ENCODE measurements around the gene SLC4A4. TPM values are rescaled to one million over a fixed set of nuclear protein-coding genes. Genes with fewer than 3 reads are reported as not detected.

Gene SLC4A4
- total RNA-seq: 100 to 1,000 TPM in 1 of 2 donors, 10 to 100 TPM in 1; 99.0 to 124 TPM

DNA sequence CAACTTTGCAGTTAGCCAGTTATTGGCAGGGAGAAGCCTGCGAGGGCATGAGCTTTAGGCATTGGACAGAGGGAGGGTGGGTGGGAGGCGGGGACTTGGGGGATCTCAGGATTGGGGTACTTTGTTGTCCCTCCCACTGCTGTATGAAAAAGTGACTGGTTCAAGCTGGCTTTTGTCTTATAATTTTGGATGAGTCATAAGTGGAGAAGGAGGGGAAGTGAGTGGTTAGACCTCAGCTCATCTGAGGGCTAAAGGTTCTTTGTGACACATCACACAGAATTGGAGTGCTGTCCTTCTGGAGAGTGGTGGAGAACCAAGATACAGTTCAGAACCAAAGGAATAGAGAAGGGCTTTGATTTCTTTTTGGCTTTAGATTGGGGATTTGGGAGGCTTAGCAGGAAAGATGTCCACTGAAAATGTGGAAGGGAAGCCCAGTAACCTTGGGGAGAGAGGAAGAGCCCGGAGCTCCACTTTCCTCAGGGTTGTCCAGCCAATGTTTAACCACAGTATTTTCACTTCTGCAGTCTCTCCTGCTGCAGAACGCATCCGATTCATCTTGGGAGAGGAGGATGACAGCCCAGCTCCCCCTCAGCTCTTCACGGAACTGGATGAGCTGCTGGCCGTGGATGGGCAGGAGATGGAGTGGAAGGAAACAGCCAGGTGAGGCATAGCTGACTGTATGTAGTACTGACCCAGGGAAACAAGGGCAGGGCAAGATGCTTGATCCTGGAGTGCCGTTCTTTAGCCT is at the start of gene SLC4A4:
SLC4A4 (plus strand) TSS at position 175 of the 748 bp plus-strand sequence.
- H3K27ac ChIP-seq: no peak within 1 kb of the TSS
- no peak within 1 kb of the TSS for H3K4me3 ChIP-seq
- H3K4me1 ChIP-seq: no peaks in the 10 kb centered on the region
- no peaks in the 10 kb centered on the region for H3K27me3 ChIP-seq
- no peaks in the 10 kb centered on the region for H3K36me3 ChIP-seq
- intact Hi-C loops (cut with DNase I): no loop called here
- H3K9me3 ChIP-seq: no peaks in the 10 kb centered on the region
- DNase-seq: no peak
- H3K9ac ChIP-seq (ENCODE audit: low read depth in 2 of 2, low read length in 2 of 2): no peak within 1 kb of the TSS
- TF ChIP-seq, protein P1, sequence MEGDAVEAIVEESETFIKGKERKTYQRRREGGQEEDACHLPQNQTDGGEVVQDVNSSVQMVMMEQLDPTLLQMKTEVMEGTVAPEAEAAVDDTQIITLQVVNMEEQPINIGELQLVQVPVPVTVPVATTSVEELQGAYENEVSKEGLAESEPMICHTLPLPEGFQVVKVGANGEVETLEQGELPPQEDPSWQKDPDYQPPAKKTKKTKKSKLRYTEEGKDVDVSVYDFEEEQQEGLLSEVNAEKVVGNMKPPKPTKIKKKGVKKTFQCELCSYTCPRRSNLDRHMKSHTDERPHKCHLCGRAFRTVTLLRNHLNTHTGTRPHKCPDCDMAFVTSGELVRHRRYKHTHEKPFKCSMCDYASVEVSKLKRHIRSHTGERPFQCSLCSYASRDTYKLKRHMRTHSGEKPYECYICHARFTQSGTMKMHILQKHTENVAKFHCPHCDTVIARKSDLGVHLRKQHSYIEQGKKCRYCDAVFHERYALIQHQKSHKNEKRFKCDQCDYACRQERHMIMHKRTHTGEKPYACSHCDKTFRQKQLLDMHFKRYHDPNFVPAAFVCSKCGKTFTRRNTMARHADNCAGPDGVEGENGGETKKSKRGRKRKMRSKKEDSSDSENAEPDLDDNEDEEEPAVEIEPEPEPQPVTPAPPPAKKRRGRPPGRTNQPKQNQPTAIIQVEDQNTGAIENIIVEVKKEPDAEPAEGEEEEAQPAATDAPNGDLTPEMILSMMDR (IDR thresholded peaks at IDR 0.05): no peak

GRCh38 chr4:71290074-71290473 is 48.7 kb upstream of the SLC4A4 start:
- no peaks in the 10 kb centered on the region for H3K27me3 ChIP-seq
- DNase-seq: no peak
- TF ChIP-seq, protein P1 (IDR thresholded peaks at IDR 0.05): no peak
- no peak overlapping the region for H3K4me3 ChIP-seq
- H3K9ac ChIP-seq (ENCODE audit: low read depth in 2 of 2, low read length in 2 of 2): no peak overlapping the region
- intact Hi-C loops (cut with DNase I): no loop called here
- no peaks in the 10 kb centered on the region for H3K36me3 ChIP-seq
- no peak overlapping the region for H3K27ac ChIP-seq
- H3K9me3 ChIP-seq: no peaks in the 10 kb centered on the region
- no peaks in the 10 kb centered on the region for H3K4me1 ChIP-seq

GRCh38 chr4:71290476-71290875 is 48.3 kb upstream of the SLC4A4 start:
- TF ChIP-seq, protein P1 (IDR thresholded peaks at IDR 0.05): no peak
- H3K27ac ChIP-seq: no peak overlapping the region

DNA sequence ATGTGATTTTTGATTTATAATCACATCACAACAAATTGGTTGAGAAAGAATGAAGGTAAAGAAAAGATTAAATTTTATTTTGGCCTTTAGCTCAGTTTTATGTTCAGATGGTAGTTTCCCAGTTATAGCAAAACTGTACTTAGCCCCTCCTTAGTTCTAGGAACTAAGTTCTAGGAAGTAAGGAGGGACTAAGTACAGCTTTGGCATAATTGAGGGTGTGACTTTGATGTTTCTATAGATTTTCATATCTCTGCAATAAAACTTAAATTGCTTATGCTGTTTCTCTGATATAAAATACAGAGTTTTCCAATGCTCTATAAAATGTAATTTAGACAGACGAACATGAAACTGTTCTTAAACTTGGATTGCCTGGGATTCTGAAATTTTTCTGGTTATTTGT is 46.6 kb upstream of the SLC4A4 start:
- Histone ChIP-seq H3K36me3 (no peaks in the 10 kb centered on the region), H3K4me1 (no peaks in the 10 kb centered on the region), H3K27ac (peak overlapping the region; percentile 38), H3K27me3 (no peaks in the 10 kb centered on the region), H3K9me3 (no peaks in the 10 kb centered on the region), H3K9ac (ENCODE audit: low read depth in 2 of 2, low read length in 2 of 2) (no peak overlapping the region), H3K4me3 (no peak overlapping the region)
- intact Hi-C loops (cut with DNase I): no loop called here
- TF ChIP-seq, protein P1 (IDR thresholded peaks at IDR 0.05): no peak
- no peak for DNase-seq

More at GRCh38 chr4:71290476-71290875, 48.3 kb upstream of the SLC4A4 start:
- Histone ChIP-seq H3K36me3 (no peaks in the 10 kb centered on the region), H3K4me1 (no peaks in the 10 kb centered on the region), H3K27me3 (no peaks in the 10 kb centered on the region), H3K9me3 (no peaks in the 10 kb centered on the region), H3K4me3 (no peak overlapping the region), H3K9ac (ENCODE audit: low read depth in 2 of 2, low read length in 2 of 2) (no peak overlapping the region)
- intact Hi-C loops (cut with DNase I): no loop called here
- no peak for DNase-seq

DNA sequence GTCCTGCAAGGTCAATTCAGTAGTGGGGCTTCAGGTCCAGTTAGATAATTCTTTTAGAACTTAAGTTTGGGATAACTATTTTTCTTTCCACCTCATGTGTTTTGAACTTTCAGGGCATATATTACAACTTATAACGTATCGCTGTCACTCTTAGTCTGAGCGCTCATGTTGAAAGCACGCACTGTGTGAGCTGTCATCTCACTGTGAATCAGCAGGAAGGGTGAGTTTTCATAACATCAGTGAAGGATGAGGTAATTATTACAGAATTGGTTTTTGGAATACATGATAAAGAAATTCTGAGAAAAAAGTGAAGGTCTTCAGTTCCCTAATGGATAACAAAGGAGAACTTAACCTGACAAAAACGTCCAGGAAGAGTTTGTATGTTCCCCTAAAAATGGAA is 45.1 kb upstream of the SLC4A4 start:
- Histone ChIP-seq H3K27ac (no peak overlapping the region), H3K9ac (ENCODE audit: low read depth in 2 of 2, low read length in 2 of 2) (no peak overlapping the region), H3K4me1 (no peaks in the 10 kb centered on the region), H3K9me3 (no peaks in the 10 kb centered on the region), H3K4me3 (no peak overlapping the region), H3K27me3 (no peaks in the 10 kb centered on the region), H3K36me3 (no peaks in the 10 kb centered on the region)
- no peak for DNase-seq
- intact Hi-C loops (cut with DNase I): no loop called here
- TF ChIP-seq, protein P1 (IDR thresholded peaks at IDR 0.05): no peak

All from colonic mucosa (tissue), 4 donors.